Measurements from ENCODE around the gene KRTAP10-4.
"Not testable (repeated sequence)": the region's sequence is repeated elsewhere in the genome, so short reads cannot be mapped to it uniquely, and the experiment has no call there.

KRTAP10-4 gene

DNA sequence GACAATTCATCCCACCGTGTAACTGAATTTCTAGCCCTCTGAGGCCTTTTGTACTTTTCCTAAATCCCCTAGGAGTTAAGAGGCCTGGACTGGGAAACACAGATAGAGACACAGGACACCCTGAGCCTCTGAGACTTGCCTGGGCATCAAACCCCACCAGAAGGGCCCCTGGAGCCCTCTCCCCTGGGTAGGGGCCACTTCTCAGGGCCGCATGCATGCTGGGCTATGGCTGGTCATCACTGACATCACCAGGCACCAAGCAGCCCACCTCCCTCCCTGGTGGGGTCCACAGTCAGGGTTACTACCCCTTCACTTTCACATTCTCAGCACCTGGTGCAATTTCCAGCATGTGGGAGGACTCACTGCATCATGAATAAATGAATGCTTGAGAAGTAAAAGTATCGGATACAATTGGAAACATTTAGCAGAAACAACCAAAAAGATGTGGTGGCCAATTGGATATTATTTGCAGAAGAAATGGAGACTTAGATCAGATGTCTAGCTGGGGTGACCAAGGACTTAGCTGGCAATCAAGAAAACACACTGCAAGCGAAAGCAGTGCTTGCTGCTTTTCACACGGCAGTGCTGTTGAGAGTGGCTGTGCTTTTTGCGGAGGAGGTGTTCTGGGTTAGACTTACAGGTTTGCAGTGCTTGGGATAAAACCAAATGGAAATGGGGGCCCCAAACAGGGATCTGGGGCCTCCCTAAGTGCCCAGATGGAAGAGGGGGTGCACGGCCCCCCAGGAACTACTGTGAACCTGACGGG is 25.9 kb downstream of the KRTAP10-4 start:
- DNase-seq (ENCODE audit: low spot score): no peak

DNA sequence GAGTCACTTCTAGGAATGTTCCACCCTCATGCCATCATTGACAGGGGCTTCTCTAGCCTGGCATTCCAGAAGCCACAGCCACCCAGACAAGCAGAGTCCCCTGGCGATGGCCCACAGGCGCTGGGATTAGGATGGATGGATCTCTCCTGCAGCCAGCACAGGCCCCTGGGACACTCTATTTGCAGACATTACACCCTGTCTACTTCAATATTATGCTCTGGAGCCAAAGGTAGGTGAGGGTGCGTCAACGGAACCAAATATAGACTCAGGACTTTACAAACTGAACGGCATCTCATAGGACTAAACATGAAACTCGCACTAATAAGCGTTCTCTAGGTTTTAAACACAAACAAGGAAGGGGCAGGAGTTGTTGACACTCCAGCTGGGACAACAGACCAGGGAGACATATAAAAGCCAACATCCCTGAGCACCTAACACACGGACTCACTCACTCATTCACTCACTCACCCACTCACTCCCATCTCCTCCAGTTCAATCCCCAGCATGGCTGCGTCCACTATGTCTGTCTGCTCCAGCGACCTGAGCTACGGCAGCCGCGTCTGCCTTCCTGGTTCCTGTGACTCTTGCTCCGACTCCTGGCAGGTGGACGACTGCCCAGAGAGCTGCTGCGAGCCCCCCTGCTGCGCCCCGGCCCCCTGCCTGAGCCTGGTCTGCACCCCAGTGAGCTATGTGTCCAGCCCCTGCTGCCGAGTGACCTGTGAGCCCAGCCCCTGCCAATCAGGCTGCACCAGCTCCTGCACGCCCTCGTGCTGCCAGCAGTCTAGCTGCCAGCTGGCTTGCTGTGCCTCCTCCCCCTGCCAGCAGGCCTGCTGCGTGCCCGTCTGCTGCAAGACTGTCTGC is 26.8 kb downstream of the KRTAP10-4 start, which contains the start of gene KRTAP10-7:
TSS of gene KRTAP10-7 (plus strand) at position 480 of the 861 bp plus-strand sequence. CDS start at position 505, 25 bp downstream.
- not testable (repeated sequence) for DNase-seq (ENCODE audit: low spot score)

DNA sequence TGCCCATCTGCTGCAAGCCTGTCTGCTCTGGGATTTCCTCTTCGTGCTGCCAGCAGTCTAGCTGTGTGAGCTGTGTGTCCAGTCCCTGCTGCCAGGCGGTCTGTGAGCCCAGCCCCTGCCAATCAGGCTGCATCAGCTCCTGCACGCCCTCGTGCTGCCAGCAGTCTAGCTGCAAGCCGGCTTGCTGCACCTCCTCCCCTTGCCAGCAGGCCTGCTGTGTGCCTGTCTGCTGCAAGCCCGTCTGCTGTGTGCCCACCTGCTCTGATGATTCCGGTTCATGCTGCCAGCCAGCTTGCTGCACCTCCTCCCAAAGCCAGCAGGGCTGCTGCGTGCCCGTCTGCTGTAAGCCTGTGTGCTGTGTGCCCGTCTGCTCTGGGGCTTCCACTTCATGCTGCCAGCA is 27.6 kb downstream of the KRTAP10-4 start:
- DNase-seq (ENCODE audit: low spot score): not testable (repeated sequence)

DNA sequence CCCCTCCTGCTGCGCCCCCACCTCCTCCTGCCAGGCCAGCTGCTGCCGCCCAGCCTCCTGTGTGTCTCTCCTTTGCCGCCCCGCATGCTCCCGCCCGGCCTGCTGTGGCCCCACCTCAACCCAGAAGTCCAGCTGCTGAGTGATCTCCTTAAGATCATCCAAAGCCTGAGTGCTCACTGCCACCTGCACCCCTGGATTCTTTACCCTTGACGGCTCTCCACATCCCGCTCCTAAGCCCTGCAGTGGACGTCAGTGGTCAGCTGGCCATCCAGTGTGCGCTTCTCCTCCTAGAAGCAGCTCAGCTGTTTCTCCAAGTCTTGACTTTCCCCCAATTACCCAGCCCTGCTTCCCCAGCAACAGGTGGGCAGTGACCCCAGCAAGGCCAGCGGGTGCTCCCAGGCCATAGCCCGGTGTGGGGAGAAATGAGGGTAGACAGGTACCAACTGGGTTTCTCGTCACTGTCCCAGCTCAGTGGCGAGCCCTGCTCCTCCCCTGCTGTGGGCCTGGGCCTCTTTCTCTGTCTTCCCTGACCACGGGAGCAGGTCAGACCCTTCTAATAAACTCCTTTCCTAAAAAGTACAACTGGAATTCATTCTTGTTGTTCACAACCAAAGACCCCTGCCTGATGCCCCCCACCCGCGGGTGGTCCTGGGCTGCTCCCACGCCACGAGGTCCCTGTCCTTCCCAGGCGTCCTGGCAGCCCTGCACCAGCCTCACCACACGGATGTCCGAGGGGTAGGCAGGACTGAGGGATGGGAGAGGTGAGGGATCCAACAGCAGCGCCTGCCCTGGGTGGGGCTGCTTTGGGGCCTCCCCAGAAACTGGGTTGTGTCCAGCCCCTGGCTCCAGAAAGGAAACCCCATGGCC is 28.3 kb downstream of the KRTAP10-4 start:
- no peak for DNase-seq (ENCODE audit: low spot score)

DNA sequence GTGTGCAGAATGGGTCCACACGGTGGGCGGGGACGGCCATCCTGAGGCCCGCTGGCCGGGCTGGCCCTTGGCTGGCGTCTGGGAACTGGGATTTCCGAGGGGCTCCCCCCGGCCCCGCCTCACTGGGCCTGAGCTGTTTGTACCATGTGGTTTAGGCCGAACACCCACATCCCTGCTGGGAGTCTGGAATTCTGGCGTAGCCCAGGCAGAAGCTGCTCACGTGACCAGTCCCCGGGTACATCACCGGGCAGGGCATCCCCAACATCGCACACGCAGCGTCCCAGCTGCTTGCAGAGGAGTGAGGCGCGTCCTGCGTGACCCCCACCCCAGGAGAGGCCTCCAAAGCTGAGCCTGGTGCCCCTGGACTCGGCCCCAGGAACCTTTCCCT is 28.9 kb downstream of the KRTAP10-4 start:
- DNase-seq (ENCODE audit: low spot score): no peak

DNA sequence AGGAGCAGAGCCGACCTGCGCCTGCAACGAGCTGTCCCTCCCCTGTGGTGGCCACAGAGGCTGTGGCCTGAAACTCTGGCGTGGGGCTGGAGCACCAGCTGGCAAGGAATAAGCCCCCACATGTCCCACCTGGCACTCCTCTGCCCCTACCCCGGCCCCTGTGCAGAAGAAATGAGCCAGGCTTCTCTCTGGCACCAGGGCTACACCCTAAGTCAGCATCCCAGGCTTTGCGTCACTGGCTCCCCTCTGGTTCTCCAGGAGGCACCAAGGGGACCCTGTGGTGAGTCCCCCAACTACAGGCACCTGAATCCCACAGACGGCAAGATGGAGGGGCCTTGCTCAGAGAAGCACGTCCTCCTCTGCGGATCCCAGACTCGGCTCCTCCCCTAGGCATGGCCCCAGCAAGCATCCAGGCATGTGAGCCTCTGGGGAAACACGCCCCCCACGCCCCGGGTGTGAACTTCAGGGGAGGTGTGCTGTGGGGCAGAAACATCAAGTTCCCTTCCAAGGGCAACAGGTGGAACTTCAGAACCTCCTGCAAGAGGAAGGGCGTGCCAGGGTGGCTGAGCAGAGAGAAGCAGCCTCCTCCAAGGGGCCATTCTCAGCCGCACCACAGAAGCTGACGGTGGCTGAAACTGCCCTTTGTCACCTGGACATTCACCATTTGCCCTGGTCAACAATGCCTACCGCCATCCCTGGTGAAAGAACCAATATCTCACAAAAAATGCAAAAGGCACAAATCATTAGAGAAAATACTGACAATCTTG is 29.8 kb downstream of the KRTAP10-4 start:
- no peak for DNase-seq (ENCODE audit: low spot score)

DNA sequence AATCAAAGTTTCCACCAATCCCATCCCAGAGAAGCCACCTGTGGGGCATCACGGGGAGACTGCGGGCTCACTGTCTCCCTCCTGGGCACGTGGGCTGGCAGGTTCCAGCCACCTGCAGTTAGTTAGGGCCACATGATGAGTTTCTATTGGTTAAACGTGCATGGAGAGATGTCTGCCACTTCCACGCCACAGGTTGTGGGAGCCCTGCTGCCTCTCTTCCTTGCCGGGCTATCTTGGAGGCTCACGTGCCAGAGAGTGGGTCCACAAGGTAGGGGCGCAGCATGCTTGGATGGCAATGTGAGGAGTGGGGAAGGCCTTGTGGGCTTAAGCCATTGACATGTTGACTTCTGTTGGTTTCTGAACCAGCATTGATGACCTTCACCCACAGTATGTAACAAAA is 30.4 kb downstream of the KRTAP10-4 start:
- DNase-seq (ENCODE audit: low spot score): no peak

DNA sequence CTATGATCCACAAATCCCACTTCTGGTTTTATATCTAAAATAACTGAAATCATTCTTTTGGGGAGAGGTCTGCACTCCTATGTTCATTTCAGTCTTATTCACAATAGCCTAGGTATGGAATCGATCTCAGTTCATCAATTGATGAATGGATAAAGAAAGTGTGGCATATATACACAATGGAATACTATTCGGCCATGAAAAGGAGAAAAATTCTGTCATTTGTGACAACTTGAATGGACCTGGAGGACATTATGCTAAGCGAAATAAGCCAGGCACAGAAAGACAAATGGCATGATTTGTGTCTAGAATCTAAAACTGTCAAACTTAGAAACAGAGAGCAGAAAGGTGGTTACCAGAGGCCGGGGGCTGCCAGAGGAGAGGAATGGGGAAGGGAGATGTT is 33.0 kb downstream of the KRTAP10-4 start:
- DNase-seq (ENCODE audit: low spot score): no peak

DNA sequence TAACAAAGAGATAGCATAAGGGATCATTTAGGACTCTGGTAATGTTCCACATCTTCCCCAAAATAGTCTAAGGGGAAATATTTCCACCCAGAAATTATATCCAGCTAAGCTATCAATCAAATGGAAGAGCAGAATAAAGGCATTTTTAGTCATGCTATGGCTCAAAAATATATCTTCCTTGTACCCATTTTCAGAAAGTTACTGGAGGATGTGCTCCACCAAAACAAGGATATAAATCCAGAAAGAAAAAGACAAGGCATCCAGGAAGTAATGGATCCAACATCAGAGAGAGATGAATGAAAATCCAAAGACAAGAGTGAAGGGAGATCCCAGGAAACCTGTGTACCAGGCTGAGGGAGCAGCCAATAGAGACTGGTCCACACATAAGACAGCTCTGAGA is 35.7 kb downstream of the KRTAP10-4 start:
- DNase-seq (ENCODE audit: low spot score): no peak

DNA sequence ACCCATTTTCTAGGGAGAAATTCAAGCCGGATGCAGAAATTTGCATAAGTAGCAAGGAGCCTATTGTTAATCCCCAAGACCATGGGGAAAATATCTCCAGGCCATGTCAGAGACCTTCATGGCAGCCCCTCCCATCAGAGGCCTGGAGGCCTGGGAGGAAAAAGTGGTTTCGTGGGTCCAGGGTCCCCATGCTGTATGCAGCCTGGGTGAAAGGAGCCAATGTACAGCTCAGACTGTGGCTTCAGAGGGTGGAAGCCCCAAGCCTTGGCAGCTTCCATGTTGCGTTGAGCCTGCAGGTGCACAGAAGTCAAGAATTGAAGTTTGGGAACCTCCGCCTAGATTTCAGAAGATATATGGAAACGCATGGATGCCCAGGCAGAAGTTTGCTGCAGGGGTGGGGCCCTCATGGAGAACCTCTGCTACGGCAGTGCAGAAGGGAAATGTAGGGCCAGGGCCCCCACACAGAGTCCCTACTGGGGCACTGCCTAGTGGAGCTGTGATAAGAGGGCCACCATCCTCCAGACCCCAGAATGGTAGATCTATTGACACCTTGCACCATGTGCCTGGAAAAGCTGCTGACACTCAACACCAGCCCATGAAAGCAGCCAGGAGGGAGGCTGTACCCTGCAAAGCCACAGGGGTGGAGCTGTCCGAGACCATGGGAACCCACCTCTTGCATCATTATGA is 36.8 kb downstream of the KRTAP10-4 start:
- DNase-seq (ENCODE audit: low spot score): not testable (repeated sequence)

DNA sequence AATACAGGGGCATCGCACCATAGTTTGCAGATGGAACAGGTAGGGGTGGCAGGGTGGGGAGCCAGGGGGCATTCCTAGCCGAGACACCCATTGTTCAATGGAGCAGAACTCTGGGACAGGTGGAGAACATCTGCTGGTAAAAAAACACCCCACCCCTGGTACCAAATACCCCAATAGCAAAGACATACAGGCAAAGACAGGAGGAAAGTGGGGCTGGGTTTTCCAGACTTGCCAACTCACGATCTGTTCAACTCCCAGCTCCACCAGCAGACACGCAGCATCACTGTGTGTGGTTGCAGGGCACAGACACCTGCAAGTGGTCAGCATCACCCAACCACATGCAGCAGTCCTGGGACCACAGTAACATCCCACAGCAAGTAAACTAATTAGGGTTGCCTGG is 38.0 kb downstream of the KRTAP10-4 start:
- no peak for DNase-seq (ENCODE audit: low spot score)

DNA sequence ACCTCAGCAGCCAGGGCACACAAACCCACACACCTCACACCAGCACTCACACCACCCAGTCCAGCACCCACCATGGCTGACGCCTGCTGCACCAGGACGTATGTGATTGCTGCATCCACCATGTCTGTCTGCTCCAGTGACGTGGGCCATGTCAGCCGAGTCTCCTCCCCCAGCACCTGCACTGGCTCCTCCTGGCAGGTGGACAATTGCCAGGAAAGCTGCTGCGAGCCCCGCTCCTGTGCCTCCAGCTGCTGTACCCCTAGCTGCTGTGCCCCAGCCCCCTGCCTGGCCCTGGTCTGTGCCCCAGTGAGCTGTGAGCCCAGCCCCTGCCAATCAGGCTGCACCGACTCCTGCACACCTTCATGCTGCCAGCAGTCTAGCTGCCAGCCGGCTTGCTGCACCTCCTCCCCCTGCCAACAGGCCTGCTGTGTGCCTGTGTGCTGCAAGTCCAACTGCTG is 38.5 kb downstream of the KRTAP10-4 start, which contains the start of gene KRTAP10-8:
TSS of gene KRTAP10-8 (plus strand) at position 51 of the 458 bp plus-strand sequence. CDS start at position 73, 22 bp downstream.
- DNase-seq (ENCODE audit: low spot score): no peak

DNA sequence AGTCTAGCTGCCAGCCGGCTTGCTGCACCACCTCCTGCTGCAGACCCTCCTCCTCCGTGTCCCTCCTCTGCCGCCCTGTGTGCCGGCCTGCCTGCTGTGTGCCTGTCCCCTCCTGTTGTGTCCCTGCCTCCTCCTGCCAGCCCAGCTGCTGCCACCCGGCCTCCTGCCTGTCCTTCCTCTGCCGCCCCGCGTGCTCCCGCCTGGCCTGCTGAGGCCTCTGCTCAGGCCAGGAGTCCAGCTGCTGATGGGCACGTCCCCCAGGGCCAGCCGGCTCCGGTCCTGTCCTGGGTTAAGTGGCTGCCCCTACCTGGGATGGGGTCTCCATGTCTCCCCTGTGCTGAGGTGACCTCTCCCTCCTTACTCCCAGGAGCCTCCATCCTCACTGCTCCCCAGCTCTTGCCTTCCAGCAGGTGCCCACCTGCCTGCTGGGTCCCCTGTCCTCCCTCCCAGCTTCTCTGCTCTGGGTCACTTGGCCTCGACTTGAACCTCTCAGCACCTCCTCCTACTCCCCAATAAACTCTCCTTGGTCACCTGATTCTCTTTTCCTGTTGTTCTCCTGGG is 39.2 kb downstream of the KRTAP10-4 start:
- no peak for DNase-seq (ENCODE audit: low spot score)

DNA sequence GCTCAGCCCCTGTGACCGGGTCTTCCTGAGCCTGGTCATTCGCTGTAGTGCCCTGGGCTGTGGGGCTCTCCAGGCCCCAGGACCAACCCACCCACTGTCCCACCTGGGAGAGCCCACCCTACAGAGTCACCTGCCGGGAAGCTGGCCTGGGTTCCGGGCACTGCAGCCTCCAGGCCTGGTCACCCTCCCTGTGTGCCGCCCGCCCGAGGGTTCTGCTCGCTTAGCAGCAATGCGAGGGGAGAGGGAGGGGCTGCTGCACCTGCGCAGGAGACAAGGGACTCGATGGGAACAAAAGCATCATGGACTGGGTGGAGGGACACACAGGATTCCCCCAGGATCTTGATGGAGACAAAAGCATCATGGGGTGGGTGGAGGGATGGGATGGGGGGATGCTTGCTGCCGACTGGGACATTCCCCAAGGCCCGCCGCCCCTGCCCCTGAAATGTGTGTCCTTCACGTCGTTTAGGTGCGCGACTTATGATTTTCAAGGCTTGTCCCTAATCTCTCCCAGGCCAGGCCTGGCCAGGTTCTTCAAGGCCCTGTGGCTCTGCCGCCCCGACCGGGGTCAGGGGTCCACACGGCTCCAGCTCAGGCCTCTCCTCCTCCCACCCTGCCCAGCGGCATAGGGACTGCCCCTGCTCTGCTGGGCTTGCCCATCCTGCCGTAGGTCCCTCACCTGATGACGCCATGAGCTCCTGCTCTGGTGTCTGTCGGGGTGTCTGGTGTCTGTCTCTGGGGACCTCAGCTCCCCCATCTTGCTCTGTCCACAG is 40.0 kb downstream of the KRTAP10-4 start:
- DNase-seq (ENCODE audit: low spot score): no peak

DNA sequence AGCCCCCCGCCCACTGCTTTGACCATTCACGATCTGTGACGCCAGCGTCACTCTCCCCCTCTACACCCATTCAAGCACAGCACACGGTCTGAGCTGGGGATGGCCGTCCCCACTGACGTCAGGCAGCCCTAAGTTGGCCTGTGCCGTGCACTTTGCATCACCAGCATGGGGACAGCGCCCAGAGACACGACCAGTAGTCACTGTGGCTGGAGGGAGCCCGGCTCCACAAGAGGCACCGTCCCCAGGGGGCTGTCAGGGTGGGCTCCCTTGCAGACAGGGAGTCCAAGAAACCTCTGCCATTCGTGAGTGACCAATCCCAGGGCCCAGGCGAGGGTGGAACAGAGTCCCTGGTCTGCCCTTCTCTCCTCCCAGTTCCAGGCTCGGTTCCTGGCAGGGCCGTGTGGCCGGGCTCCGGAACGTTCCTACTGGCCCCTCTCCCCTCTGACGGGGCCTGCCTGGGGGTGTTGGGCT is 40.7 kb downstream of the KRTAP10-4 start:
- DNase-seq (ENCODE audit: low spot score): no peak

DNA sequence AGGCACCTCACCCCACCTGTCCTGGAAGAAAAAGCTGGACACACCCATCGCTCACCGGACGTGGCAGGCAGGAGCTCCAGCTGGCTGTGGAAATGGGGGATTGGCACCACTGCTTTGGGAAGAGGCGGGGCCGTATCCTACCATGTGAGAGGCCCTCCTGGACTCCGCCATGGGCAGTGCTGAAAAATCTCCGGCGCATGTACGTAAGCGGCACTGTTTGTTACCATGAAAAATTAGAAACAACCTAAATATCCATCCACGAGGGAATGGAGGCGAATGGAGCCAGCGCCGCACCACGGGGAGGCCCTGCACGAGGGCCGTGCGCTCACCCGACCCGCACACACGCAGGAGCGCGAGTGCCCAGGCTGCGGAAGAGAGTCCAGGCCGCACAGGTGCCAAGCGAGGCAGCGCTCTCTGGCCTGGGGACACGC is 41.4 kb downstream of the KRTAP10-4 start:
- DNase-seq (ENCODE audit: low spot score): no peak

DNA sequence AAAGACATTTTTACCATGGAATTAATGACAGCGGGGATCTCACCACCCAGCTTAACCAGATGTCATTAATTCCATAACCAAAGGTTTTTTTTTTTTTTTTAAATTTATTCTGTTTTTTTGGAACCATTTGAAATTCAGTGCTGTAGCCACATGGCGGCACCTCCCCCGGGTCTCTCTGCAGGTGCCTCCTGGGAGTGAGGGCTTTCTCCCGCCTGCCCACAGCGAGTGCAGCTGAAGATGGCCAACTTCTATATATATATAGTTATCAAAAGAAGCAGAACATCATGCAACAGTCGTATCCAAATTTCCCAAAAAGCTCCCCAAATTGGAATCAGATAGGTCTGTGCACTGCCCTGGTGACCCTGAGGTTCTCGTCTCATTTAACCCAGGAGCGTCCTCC is 41.9 kb downstream of the KRTAP10-4 start:
- no peak for DNase-seq (ENCODE audit: low spot score)

DNA sequence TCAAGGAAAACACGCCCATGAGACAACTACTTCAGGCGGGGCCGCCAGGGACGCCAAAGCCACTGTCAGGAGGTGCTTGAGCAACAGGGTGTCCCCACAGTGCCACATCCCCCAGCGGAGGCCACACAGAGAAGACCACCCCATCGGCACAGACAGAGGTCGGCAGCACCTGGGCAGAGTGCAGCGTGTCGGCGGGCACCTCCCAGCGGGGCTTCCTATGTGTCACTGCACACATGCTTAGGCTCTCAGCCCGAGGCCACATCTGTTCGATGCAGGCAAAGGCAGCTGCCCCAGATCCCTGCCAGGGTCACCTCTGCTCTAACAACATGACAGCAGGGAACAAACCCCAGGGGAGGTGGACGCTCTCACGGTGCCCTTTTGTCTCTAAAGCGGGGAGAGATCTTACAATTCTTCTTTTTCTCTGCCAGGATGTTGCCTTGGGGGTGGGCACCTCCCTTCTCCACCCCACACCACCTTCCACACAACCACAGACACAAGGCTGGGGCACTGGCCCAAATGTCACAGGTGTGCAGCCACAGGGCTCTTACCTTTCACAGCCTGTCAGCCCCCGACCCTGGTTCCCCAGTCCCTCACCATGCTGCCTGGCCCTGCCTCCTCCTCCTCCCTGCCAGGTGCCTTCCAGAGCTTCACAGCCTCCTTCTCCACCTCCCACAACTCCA is 42.5 kb downstream of the KRTAP10-4 start:
- no peak for DNase-seq (ENCODE audit: low spot score)

DNA sequence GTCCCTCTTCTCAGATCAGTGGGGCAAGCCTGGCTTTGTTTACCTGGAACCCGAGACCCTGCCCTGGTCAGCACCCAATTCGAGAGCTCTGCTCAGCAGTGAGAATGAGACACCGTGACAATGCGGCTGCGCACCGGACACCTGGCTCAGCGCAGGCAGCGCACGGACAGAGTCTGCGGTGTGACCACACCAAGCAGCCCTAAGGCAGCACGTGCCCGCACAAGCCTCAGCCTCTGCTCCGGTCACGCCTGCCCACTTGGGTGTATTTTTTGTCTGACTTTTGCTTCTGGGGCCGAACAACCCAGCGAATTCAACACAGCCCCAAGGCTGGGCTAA is 43.0 kb downstream of the KRTAP10-4 start:
- DNase-seq (ENCODE audit: low spot score): no peak

Data from left forelimb (tissue), 1 donor.